ENCODE measurements around the gene BCL2L11.

DNA sequence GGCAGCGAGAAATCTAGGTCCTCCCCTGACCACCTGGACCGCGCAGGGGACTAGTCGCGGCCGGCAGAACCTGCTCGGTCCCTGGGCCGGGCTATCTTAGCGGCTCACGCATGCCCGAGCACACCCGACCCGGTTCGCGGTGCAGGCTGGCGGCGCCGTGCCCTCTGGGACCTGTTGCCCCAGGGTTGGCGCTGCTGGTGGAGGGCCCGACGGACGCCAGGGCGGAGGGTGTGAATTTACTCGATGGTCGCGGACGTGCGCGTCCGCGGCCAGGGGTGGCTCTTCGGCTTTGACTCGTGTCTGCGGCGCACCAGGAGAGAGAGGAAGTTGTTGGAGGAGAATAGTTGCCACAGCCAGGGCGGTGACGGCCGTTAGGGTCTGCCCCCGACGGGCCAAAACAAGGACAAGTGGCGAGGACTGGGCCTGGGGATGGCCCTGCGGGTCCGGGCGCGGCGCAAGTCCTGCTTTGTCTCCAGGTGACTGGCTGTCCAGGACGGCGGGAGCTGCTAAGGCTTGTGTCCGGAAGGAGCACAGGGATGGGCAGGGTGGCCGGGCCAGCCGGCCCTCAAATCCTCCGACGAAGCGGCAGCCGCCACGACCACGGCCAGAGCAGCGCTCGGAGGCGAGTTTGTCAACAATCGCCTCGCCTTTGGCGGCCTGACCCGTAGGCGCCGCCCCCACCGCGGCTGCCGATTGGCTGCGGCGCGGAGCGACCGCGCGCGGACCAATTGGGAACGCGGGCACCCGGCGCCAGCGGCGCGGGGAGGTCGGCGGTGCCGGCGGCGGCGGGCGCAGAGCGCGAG lies 1.3 kb downstream of the BCL2L11 start:
- TF ChIP-seq, protein P1, sequence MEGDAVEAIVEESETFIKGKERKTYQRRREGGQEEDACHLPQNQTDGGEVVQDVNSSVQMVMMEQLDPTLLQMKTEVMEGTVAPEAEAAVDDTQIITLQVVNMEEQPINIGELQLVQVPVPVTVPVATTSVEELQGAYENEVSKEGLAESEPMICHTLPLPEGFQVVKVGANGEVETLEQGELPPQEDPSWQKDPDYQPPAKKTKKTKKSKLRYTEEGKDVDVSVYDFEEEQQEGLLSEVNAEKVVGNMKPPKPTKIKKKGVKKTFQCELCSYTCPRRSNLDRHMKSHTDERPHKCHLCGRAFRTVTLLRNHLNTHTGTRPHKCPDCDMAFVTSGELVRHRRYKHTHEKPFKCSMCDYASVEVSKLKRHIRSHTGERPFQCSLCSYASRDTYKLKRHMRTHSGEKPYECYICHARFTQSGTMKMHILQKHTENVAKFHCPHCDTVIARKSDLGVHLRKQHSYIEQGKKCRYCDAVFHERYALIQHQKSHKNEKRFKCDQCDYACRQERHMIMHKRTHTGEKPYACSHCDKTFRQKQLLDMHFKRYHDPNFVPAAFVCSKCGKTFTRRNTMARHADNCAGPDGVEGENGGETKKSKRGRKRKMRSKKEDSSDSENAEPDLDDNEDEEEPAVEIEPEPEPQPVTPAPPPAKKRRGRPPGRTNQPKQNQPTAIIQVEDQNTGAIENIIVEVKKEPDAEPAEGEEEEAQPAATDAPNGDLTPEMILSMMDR (IDR thresholded peaks at IDR 0.05) = no peak
- peak in 1 of 2 donors; percentile 63 for TF ChIP-seq POLR2AphosphoS5 (IDR thresholded peaks at IDR 0.05; ENCODE audit: insufficient read depth in 1 of 2, low read depth in 1 of 2)
- TF ChIP-seq POLR2A (IDR thresholded peaks at IDR 0.05) = no peak

Measured in vagina (tissue), 2 donors.